GM19468 (cell line): ENCODE data around the gene DAB1.

Source experiments
- ATAC-seq: cut with Tn5 transposase; IDR thresholded peaks from one replicate; pipeline ENCODE4 v1.9.1; 2021; ENCODE audit warnings: mild to moderate bottlenecking, moderate library complexity, moderate number of reproducible peaks; ENCODE audit not compliant: unreplicated experiment; ENCODE audit errors: extremely low read depth

The DAB1 gene

DNA sequence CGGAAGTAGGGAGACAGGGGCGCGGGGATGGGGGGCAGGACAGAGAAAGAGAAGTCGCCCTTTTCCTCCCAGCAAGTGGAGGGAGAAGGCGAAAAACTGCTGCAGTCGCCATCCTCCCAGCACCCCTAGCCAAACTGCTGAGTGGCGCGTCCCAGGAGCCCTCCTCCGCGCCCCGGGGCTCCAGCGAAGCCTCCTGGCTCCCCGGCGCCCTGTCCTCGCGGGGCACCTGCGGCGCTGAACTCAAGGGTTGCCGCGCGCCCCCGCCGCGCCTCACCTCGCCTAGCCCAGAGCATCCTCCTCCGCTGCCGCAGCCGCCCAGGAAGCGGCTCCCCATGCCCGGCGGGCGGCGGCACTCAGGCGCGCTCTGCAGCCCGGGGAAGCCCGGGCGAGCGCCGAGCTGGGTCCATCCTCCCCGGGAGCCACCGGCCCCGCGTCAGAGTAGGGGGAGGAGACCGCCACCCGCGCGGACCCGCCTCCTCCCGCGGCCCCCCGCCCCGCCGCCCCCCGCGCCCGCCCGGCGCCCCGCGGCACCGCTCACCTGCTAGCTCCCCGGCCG is at the start of gene DAB1:
TSS of gene DAB1 (minus strand) at position 405 of the 556 bp plus-strand sequence. CDS start 133,030 bp downstream, outside the sequence.
- no peak for ATAC-seq

DNA sequence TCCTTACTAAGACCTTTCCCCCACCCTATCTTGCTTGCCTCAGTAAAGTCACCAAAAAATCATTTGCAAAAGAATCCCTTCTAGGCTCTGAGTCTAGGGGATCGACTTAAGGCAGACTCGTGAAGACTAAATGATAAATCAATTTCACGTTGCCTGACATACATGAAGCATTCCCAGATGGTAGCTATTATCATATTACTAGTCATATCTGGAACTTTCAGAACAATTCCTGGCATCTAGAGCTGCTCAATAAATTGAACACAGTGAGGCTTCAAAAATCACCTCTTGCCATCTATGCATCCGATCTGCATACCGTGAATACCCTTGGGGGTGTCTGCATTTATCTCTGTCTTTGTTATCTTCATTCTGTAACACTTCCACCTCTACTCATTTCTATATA is 49.6 kb upstream of the DAB1 start:
- no peak for ATAC-seq

DNA sequence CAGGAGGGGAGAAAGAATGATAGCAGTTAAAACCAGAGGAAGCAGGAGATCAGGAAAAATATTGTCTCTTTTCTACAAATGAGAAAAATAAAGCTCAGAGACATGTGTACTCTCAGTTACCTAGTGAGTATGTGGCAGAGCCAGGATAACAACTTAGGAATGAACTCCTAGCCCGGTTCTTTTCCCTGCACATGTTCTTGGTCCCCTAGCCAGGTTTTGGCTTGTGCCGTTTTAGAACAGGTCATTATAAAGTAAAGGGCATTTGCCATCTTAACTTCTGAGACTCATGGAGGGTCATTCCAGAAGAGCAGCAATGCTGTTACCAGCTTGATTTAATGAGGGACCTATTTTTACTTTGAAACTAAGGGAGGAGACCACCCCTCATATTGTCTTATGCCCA is 48.1 kb upstream of the DAB1 start:
- ATAC-seq: no peak

DNA sequence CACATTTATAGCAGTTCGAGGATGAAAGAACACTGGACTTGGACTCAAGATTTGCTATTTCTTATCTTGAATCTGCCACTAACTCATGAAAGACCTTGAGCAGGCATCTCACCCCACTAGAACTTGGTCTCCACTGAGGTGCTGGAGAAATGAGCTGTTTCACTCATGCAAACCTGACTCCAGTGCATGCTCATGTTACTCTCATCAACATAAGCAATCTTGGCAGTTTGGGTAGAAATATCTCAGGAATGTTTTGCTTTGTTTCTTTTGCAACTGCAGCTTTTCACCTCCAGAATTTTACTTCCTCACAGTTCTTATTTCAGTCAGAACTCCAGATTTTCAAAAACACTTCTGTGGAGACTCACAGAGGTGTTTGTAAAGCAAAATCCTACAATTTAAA is 46.2 kb upstream of the DAB1 start:
- ATAC-seq: no peak

DNA sequence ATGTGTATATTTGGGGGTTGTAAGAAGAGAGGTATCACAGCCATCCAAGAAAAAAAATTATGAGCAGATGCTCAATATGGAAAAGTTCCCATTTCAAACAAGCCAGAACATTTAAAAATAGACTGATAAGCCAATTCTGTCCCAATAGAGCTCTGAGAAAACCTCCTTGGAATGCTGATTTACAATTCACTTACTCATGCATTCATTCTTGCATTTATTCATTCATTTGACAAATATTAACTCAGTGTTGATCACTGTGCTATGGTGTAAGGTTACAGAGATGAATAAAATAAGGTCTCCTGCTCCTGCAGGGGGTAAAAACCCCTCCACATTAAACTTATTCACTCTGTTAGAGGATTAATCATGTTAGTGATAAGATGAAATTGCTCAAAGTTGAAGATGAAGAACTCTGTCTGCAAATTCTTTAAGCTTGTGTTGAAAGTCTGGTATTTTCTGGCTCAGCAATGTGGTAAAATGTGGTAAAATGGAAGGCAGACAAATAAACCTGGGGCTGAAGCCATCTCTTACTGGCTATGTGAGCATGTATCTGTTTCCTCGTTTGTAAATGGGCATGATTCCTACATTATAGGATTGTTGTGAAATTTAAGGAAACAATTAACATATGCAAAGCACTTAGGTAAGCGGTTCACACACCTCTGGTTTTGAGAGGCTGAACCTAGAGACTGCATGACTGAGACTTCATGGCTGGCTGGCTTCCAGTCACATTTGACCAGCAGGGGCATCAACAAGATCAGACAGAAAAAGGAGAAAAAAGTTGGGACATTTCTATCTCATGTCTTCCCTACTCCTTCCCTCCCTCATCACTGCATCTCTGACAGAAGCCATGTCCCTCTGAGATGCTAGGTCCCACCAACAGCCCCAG is 45.0 kb upstream of the DAB1 start:
- ATAC-seq: no peak

DNA sequence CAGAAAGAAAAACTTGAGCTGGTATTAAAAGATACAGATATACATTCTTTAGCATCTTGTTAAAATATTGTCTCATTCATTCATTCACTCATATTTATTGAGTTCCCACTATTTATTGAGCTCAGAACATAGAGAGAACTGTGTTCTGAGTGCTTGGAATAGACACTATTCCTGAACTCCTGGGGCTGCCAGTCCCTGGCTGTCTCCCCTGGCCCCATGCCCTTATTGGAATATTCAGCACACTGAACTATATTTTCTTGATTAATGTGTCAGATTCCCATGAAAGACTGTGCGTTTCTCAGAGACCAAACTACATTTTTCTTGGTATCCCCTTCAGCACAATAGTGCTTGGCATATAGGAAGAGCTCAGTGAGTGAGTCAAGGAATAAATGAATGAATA is 44.0 kb upstream of the DAB1 start:
- ATAC-seq: no peak

DNA sequence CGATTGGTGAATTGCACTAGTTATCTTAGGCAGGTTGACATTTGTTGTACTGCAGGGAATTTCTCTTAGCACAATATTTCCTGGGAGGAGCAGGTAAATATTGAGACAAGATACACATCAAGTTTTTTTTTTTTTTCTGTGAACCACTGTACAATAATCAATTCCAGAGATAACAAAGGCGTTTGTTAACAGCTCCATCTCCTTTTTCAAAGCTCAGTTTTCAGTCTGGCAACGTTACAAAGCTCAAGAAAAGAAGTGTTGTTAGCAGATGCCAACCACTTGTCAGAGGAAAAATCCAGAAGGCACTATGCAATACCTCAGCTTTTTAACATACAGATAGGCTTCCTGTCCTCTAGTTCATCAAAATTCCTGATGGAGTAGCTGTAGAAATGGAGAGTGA is 40.9 kb upstream of the DAB1 start:
- no peak for ATAC-seq

DNA sequence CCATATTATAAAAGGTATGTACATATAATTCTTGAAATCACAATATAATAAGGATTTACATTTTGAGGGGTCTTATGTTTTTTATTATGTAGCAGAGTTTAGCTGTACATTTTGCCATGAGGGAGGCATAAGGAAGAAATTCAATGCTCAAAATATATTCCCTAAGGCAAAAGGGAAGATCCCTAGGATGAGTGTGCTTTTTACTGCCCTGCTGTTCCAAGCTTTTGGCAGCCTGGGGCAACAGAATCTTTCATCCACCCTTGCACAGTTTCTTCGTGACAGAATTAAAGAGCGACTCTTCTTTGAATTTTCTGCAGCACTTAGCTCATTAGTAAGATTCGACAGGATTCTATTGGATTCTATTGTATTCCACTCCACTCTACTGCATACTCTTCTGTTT is 39.5 kb upstream of the DAB1 start:
- no peak for ATAC-seq

DNA sequence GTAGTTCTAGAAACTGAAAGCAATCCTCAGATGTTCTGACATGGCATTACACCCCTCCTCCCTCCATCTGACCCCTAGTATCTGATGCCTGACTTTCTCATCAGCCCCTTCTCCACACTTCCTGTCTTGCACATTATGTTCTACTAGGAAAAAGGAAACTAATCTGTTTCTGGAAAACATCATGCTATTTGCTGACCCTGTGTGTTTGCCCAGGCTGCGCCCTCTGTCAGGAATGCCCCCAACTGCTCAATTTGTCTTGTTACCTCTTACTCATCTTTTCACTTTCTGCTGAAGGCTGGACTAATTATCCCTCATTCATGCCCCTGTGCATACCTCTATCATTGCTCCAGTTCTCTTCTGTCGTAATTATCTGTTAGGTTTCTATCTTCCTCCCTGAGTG is 37.5 kb upstream of the DAB1 start:
- no peak for ATAC-seq

DNA sequence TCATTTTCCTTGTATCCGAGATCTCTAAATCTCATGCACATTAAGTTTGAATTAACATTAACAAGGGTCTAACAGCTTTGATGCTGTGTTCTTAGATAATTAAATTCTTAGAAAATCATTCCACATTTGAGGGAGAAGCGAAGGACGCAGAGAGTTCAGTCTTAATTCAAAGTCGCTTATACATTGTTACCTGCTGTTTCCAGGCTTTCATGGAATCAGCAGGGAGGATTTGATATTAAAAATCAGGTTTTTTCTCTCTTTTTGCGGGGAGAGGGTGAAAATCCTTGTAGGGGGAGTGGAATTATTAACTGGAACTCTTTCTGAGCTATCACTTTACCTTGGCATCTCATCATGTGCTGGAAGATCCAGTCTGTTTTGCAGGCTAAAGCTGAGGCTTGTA is 27.7 kb upstream of the DAB1 start:
- ATAC-seq: no peak

DNA sequence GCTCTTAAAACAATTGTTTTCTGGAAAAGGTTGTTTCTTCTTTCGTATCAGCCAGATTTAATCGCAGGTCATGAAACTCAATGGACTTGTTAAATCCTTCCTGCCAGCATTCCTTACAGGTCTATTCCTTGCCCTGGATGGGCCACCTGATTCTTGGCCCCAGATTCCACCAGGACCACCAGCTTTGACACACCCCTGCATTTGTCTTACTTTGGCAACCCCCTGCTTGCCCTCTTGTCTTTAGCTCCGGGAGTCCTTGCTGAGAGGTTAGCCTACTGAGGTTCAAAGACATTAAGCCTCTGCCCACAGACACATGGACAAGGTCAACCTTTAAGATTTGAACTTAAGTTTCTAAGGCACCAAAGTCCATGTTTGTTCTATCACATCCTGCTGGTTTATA is 27.1 kb upstream of the DAB1 start:
- no peak for ATAC-seq

DNA sequence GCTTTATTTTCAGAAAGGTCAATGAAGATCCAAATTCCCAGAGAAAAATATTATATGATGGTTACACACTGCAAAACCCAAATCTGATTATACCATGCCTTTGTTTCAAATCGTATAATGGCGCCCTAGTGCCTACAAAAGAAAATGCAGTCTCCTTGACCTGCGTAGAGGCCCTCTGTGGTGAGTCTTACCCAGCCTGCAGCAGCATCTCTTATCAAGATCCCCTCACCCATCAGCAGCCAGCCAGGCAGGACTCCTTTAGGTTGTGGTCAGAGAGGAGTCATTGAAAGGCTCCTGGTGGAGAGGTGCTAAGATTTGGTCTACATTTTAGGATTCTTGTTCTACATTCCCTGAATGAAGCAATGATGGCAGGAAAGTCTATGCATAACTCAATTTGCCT is 23.7 kb upstream of the DAB1 start:
- ATAC-seq: no peak

DNA sequence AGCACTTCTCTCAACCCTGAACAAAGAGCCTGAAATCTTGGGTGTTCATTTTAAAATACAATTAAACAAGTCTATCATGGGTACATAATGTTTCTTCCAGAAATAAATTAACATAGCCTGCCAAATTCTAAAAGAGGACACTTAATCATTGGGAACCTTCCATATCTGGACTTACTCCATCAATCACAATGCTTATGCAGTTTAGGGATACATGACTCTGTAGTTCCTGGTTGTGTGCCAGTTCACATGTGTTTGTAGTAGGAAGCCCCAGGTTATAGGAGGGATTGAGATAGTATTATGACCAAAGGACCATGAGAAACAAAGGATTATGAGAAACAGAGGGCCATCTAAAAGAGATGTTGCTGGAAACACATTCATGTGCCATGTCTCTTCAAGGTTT is 19.1 kb upstream of the DAB1 start:
- no peak for ATAC-seq

DNA sequence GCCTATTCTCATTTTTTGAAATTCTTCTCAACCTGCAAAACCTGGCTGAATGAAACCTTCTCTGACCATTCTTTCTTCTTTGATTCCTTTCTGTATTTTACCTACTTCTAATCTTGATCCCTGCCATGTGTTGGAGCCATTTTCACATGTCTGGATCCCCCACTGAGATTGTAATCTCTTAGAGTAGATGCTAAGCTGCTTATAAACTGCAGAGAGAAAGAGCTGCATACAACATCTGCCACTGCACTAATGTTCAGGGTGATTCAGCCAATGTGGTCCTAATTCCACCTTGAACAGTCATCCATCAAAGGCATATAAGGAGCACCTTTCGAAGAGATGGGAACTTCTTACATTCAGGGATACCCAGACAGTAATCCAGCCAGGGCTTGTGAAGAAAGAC is 16.2 kb upstream of the DAB1 start:
- ATAC-seq: no peak

DNA sequence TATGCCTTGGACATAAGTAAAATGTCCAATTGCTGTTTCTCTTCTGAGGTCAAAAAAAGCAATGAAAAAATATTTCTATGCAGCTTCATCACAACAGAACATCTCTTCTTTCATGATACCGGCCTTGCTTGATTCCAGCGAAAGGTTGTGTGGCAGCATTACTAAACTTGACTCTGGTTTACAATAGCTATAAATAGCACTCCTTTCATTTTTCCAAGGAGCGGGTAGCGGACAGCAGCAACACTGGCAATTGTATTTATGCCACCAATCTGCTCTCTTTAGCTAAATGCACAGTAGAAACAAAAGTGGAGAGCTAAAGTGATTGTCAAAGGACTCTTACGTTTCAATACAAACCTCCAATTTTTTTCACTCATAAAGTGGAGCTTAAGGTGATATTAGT is 7.5 kb upstream of the DAB1 start:
- ATAC-seq: no peak

DNA sequence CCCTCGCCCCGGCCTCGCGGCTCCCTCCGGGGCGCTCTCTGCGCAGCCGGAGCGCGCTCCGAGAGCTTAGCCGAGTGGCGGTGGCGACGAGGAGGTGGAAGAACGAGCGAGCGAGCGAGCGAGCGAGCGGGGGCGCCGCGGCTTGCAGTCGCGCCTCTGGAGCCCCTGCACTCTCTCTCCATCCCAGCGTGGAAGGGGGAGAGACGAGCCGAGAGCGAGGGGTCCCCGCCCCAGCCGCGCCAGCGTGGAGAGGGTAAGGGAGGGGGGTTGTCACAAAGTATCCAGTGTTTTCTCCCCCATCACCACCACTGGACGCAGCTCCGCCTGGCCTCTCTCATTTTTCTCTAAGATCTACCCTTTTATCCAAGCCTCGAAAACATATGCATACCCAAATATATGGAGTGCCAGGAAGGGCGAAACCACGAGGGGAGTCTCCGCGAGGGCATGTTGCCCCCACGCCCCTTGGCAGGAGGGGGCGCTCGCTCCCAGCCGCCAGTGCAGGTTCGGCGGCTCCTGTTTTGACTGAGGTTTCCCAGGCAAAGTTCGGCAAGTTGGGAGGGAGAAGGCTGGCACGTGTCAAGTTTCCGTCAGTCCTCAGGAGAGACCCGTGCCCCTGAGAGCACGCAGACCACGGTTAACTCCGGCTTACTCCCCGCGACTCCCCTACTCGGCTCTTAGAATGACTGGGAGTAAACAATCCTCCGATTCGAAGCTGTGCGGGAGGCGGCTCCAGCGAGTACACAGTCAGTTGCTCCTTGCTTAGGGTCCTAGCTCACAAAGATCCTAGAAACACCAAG is 569 bp upstream of the DAB1 start:
- ATAC-seq: no peak

DNA sequence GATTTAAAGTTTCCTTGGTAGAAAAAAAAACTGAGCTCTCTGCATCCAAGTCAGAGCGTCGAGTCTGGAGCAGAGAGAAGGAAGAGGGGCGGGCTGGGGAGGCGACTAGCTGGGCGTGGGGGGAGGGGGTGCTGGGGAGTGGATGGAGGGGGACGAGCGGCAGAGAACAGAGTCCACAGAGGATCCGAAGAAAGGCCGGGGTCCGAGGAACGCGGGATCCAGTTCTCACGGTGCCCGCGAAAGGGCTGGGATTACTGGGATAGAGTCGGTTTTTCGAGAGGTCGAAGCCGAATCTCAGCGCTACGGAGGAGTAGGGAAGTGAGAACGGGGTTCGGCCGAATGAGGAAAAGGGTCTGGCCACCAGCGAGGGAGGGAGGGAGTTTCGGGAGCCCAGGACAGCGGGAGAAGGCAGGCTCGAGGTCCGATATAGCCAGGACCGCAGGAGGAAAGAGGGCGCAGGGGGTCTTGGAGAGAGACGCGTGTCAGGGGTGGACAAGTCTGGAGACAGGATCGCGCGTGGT is 665 bp downstream of the DAB1 start:
- ATAC-seq: no peak

DNA sequence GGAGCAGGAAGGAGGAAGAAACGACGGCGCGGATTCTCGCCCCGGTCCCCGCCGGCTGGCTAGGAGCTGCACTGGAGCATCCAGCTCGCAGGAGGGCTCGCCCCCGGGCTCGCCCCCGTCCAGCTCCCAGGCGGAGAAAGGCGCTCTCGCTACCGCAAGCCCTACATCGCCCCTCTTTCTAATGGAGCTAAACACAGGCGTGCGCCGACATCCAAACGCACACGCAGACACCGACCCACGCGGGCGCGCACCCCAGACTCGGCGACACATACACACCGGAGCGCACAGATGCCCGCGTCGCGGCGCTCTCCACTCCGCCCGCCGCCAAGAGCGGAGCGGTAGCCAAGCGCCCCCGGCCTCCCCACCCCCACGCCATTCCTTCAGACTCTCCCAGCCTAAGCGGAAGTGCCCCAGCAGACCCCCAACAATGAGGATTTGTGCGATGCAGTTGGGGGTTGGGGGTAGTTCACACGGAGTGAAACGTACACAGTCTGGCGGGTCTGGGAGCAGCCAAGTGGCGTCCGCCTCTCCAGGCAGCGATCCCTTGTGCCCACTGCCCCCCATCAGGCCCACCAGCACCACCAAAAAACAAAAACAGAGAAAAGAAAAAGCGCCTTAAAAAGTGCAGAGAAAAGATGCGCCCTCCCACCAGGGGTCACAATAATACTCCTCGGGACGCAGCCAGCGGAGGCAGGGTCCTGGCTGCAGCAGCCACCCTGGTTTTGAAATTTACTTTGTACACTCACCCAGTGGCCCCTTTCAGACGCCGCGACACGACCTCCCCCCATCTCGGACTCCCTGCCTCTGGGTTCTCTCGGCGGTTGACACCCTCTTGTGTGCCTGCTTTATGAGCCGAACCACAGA is 1.4 kb downstream of the DAB1 start:
- no peak for ATAC-seq

DNA sequence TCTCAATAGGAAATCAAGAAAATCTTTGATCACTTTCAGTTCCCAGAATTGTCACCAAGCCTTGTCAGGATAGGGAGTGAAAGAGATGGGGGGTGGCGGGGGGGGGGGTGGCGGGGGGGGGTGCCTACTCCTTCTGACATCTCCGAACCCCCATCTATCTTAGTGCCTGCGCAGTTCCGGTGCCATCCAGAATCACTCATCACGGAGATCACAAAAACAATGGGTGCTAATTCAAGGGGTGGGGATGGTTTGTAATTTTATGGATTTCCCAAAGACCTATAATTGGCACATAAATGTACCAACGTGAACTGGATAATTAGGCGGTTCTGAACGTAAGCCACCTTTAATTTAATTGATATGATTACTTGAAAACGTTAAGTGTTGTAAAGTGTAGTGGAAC is 2.1 kb downstream of the DAB1 start:
- no peak for ATAC-seq
